GM10266 (cell line): ENCODE results near the gene FBXO11.

Source experiments
- DNase-seq: peaks from one replicate; pipeline ENCODE4 v3.0.0; 2012; ENCODE audit errors: extremely low spot score
- CTCF ChIP-seq: IDR thresholded peaks from 2 replicates; pipeline ENCODE4 v1.5.1; 2012; ENCODE audit warnings: mild to moderate bottlenecking, low read depth; ENCODE audit not compliant: control insufficient read depth, insufficient read depth; ENCODE audit errors: missing control alignments

Gene FBXO11

GRCh38 chr2:47876912-47877311 is 29.4 kb downstream of the FBXO11 start:
- no peak for TF ChIP-seq CTCF

GRCh38 chr2:47872941-47873340 is 33.4 kb downstream of the FBXO11 start:
- TF ChIP-seq CTCF: no peak
- DNase-seq: no peak

More at GRCh38 chr2:47876912-47877311, 29.4 kb downstream of the FBXO11 start:
- DNase-seq: no peak

DNA sequence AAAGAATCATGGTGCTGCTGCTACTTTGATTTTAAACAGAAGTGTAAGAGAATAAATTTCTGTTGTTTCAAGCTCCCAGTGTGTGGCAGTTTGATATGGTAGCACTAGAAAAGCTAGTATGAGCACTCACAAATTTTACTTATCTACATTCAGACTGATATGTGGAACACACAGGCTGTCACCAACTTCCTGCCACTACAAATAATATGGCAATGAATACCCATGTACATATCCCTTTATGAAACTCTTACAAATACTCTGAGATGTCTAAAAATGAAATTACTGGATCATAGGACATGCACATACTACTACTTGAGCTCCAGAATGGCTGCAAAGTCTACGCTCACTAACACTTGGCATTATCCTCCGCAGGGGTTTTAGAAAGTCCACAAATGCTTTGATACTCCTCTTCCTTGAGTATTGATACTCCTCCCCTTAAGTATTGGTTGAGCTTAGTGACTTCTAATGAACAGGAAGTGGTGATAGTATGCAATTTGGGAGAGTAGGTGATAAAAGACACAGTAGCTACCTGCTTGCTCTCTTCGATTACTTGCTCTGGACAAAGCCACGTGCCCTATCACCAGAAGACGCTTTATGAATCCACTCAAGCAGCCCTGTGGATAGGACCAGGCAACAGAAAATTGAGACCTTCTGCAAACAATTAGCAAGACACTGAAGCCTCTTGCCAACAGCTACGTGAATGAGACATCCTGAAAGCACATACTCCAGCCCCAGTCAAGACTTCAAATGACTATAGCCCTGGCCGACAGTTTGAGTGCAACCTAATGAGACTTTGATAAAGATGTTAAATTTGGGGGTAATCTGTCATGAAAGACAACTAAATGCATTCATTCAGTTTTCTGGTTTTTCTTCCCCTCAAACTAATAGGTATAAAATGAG is 35.4 kb downstream of the FBXO11 start:
- DNase-seq: no peak
- TF ChIP-seq CTCF: no peak

GRCh38 chr2:47869859-47870595 is 36.3 kb downstream of the FBXO11 start:
- TF ChIP-seq CTCF: no peak
- DNase-seq: no peak

DNA sequence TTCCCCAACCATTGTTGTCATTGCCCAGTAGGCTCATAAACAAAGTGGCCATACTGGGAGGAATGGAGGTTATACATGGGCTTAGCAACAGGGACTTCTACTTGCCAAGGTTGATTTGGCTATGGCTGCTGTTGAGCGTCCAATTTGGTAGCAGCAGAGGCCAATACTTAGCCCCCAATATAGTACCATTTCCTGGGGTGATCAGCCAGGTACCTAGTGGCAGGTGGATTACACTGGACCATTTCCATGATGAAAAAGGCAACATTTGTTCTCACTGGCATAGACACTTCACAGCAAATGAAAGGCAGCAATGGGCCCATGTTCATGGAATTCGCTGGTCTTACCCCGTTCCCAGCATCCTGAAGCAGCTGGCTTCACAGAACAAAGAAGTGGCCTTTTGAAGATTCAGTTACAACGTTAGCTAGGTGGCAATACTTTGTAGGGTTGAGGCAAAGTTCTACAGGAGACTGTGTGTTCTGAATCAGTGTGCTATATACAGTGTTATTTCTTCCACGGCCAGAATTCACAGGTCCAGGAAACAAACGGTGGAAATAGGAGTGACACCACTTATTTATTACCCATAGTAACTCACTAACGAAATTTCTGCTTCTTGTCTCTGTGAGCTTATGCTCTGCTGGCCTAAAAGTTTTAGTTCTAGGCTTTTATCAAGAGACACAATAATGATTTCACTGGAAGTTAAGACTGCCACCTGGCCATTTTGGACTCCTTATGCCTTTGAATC is 37.5 kb downstream of the FBXO11 start:
- DNase-seq: no peak

DNA sequence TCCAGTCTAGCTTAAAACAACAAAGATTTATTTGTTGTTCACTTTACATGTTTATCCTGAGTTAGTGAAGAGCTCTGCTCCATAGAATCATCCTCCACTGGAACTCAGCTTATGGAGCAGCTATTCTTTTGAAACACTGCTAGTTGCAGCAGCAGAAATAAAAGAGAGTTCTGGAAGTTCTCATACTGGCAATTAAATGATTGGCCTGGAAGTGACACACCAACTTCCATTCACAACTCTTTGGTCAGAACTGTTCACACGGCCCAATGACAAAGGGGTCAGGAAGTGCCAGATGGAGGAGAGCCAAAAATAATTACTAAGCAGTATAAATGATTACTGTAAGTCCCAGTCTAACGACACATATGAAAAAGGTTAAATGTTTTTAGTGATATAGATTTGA is 39.1 kb downstream of the FBXO11 start:
- DNase-seq: no peak
- no peak for TF ChIP-seq CTCF

More for the DNA sequence above, 37.5 kb downstream of the FBXO11 start:
- no peak for TF ChIP-seq CTCF

DNA sequence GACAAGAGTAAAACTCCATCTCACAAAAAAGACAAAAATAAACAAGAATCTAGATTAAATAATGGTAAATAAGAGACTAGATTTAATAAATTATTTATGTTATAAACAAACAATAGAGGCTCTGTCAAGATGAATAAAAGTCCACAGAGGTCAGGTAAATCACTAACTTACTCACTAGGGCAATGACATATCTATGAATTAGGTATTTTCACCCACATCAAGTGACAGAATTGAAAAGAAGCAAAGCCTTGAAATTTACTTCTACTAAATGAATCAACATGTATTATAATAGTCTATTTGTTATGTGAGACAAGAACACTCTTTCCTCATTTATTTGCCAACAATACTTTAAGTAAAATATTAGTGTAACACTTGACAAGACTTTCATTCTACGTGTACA is 41.7 kb downstream of the FBXO11 start:
- no peak for TF ChIP-seq CTCF
- no peak for DNase-seq
